ENCODE measurements around the gene SLC2A13.
A peak's percentile ranks its signal among the peaks of the same experiment; 100 is the strongest.

DNA sequence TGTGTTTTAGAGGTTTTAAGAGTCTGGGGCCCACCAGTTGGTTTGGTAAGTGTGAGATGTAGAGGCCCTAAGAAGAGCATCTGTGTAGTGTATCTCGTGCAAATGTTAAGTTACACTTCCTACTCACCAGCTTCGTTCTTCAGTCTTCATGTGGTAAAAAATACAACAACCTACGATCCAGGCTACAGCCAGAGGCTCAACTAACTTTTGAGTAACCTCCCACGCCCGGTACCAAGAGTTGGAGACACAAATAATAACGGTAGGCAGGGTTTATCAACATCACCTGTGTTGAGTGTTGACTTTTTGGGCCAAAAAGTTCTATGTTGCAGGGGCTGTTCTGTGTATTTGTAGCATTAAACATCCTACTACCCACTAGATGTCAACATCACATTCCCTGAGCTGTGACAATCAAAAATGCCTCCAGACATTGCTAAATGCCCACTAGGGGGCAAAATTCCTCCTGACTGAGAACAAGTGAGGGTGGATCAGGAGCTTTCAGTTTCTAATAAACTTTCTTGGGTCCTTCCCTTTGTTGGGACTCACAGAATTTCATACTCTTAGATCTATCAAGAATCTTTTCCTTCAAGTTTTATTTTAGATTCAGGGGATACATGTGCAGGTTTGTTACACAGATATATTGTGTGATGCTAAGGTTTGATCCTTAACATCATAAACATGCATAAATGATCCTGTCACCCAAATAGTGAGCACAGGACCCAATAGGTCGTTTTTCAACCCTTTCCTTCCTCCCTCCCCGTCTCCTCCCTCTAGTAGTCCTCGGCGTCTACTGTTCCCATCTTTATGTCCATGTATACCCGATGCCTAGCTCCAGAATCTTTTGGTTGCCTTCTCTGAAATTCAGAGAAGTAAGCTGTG, 94.7 kb downstream of the SLC2A13 start:
- TF ChIP-seq, protein P1, sequence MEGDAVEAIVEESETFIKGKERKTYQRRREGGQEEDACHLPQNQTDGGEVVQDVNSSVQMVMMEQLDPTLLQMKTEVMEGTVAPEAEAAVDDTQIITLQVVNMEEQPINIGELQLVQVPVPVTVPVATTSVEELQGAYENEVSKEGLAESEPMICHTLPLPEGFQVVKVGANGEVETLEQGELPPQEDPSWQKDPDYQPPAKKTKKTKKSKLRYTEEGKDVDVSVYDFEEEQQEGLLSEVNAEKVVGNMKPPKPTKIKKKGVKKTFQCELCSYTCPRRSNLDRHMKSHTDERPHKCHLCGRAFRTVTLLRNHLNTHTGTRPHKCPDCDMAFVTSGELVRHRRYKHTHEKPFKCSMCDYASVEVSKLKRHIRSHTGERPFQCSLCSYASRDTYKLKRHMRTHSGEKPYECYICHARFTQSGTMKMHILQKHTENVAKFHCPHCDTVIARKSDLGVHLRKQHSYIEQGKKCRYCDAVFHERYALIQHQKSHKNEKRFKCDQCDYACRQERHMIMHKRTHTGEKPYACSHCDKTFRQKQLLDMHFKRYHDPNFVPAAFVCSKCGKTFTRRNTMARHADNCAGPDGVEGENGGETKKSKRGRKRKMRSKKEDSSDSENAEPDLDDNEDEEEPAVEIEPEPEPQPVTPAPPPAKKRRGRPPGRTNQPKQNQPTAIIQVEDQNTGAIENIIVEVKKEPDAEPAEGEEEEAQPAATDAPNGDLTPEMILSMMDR (conservative IDR thresholded peaks at IDR 0.05 in 1 of 2, IDR thresholded peaks at IDR 0.05 in 1 of 2; ENCODE audit: extremely low read depth in 1 of 2, insufficient read depth in 1 of 2, low read depth in 1 of 2, low read length in 2 of 2), result peak; percentile 74 to 86
- no peak for TF ChIP-seq EZH2 (IDR thresholded peaks at IDR 0.05; ENCODE audit: borderline replicate concordance, low read length)

All from mammary epithelial cell (primary cell).